ENCODE results near the gene ADAM15.

The ADAM15 gene

GRCh38 chr1:155032886-155033285, 18.2 kb upstream of the ADAM15 start:
- no peak for DNase-seq (ENCODE audit: low read depth)

- no peak for DNase-seq (ENCODE audit: low read depth)
Measured at GRCh38 chr1:155033524-155033923, 17.6 kb upstream of the ADAM15 start, which contains the start of the genes DCST1 and DCST2. Gene DCST1 (plus strand): TSS chr1:155033824. CDS start chr1:155034037, 213 bp downstream. Gene DCST2 (minus strand): TSS chr1:155033781. CDS start chr1:155033701, 80 bp downstream.

GRCh38 chr1:155034318-155035208, 16.6 kb upstream of the ADAM15 start:
- DNase-seq (ENCODE audit: low read depth): no peak

- no peak for DNase-seq (ENCODE audit: low read depth)
Measured at GRCh38 chr1:155035936-155036335, 15.2 kb upstream of the ADAM15 start.

GRCh38 chr1:155037043-155037442, 14.1 kb upstream of the ADAM15 start:
- DNase-seq (ENCODE audit: low read depth): no peak

DNA sequence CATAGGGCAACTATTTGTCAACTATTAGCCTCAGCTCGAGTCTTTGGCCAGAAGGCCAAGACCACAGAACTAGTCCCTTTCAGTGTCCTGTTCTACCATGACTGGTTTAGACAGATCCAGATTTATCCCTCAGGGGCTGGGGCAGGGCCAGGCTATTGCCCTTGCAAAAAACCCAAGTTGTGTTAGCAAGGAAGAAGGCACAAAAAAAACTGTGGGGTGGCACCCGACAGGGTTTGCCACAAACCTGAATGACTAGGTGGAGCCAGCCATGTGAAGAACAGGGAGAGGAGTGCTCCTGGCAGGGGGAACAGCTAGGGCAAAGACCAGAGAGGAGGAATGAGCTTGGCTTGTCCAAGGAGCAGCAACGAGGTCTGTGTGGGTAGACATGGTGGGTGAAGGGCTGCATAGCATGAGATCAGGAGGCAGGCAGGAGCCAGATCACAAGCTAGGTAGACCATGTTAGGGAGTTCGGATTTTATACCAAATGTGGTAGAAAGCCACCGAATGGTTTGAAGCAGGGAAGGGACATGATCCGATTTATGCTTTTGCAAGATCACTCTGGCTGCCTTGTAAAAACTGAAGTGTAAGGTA, 13.2 kb upstream of the ADAM15 start:
- DNase-seq (ENCODE audit: low read depth): no peak

- DNase-seq (ENCODE audit: low read depth): no peak
Measured at GRCh38 chr1:155038602-155039307, 12.4 kb upstream of the ADAM15 start.

DNA sequence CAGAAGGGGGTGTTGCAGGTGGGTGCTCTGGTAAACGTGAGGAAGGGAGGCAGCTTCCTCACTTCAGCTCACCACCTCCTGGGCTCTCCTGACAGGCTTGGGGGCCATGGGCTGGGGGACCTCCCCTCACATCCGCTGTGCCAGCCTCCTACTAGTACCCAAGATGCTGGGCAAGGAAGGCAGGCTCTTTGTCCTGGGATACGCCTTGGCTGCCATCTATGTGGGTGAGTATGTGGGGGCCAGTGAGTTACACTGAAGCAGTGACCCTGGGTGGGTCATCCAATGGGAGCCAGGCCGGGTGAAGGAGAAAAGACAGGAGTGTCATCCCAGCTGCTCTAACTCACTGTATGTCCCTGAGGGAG, 11.8 kb upstream of the ADAM15 start:
- no peak for DNase-seq (ENCODE audit: low read depth)

- DNase-seq (ENCODE audit: low read depth): no peak
Measured at GRCh38 chr1:155040358-155041093, 10.6 kb upstream of the ADAM15 start.

DNA sequence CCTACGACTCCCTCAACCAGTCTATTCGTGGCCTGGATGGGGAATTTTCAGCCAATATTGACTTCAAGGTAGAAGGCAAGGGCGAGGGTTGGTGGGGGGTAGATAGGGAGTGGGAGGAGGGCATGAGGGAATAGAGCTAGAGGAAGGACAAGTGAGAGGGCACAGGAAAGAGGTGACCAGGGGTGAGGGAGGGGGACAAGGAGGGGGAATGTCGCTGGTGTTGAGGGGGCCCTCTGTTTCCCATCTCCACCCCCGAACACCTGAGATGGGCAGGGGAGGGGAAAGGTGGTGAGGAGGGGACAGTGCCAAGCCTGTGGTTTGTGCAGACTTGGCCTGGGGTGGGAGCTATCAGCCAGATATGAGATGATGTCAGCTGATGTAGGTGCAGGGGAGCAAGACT, 8.3 kb upstream of the ADAM15 start:
- no peak for DNase-seq (ENCODE audit: low read depth)

GRCh38 chr1:155043301-155043702, 7.8 kb upstream of the ADAM15 start:
- DNase-seq (ENCODE audit: low read depth): no peak

DNA sequence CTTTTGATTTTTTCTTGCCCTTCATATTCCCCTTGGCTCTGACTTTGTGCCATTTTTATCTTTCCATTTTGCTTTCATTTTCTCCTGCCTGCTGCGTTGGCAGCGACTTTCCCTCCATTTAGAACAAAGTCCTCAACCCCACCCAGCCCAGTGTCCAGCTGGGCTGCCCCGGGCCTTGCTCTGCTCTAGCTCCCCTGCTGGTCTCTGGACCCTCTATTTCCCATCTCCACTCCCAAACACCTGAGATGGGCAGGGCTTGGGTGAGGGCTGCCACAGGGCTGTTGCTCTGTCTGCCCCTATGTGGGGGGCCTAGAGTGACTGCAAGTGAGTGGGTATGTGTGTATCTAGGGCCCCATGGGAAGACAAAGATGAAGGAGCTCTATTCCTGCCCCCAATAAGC, 7.3 kb upstream of the ADAM15 start:
- DNase-seq (ENCODE audit: low read depth): no peak

DNA sequence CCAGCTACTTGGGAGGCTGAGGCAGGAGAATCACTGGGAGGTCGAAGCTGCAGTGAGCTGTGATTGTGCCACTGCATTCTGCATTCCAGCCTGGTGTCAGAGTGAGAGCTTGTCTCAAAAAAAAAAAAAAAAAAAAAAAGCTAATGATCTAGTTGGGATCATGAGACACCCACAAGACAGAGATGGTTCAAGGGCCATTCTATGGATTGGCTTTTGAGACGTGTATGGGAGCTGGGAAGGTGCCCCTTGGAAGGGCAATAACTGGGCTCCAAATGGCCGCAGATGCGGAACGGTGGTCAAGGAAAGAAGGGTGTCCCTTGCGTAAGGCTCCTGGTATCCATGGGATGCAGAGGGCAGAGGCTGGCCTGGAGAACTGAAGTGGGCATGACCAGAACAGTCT, 6.8 kb upstream of the ADAM15 start:
- no peak for DNase-seq (ENCODE audit: low read depth)

DNA sequence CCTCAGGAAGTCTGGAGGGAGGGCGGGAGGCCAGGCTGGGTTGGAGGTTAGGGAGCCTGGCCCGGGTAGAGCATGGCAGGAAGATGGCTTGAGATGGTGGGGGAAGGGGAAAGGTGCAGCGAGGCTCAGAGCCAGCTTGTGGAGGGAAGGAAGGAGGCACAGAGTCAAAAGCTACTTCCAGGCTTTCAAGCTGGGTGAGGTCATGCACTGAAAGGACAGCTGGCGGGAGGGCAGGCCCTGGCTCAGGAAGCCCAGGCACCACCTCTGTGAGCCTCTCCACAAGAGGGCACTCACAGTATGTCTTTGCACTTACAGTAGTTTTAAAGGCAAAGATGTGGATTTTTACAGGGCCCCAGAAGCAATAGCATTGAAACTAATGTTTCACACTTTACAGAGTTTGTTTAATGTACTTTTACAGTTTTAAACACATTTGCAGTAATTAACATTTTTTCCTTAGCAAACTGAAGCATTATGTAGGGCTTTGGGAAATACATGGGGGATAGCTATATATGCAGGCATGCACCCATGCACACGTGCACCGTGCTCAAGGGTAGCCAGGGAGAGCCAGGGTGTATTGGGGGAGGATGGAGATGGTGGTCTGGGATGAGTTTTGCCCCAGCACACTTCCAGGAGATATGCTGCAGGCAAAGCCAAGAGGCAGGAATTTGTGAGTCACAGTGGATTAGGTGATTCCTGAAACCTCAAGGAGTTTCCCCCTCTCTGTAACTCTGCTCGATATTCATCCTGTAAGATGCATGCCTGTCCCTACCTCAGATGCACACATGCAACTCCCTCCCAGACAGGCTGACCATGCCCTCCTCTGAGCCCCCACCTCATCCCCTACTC, 6.1 kb upstream of the ADAM15 start:
- no peak for DNase-seq (ENCODE audit: low read depth)

- no peak for DNase-seq (ENCODE audit: low read depth)
Measured at GRCh38 chr1:155048449-155049334, 2.4 kb upstream of the ADAM15 start.

- no peak for DNase-seq (ENCODE audit: low read depth)
Measured at GRCh38 chr1:155049651-155050559, 1.2 kb upstream of the ADAM15 start.

GRCh38 chr1:155051342-155051776, 243 bp downstream of the ADAM15 start:
- DNase-seq (ENCODE audit: low read depth): no peak

- no peak for DNase-seq (ENCODE audit: low read depth)
Measured at GRCh38 chr1:155051777-155052398, 772 bp downstream of the ADAM15 start.
